WI38 (cell line): ENCODE data around the gene CORO6.

ENCODE experiments used
- H3K4me3 ChIP-seq: 2 replicates; pipeline ENCODE4 v1.5.1; 2011; ENCODE audit warnings: low read depth, mild to moderate bottlenecking, control low read depth, low read length
- CTCF ChIP-seq: IDR thresholded peaks from 2 replicates; pipeline ENCODE4 v1.5.1; 2012; ENCODE audit warnings: low read depth, mild to moderate bottlenecking, control low read depth, low read length

Gene CORO6

GRCh38 chr17:29622337-29623282 is at the start of gene CORO6:
Gene CORO6, minus strand, starts transcription at chr17:29622912. Its CDS starts 1,491 bp downstream, at chr17:29621421.
- no peak for TF ChIP-seq CTCF
- H3K4me3 ChIP-seq = peak within 1 kb of the TSS; percentile 75

GRCh38 chr17:29671661-29672060 is 48.9 kb upstream of the CORO6 start:
- no peak overlapping the region for H3K4me3 ChIP-seq
- TF ChIP-seq CTCF = no peak

- no peak for TF ChIP-seq CTCF
- H3K4me3 ChIP-seq = no peak overlapping the region
Observed at GRCh38 chr17:29669266-29669665, 46.6 kb upstream of the CORO6 start.

GRCh38 chr17:29667969-29668368 is 45.3 kb upstream of the CORO6 start:
- no peak overlapping the region for H3K4me3 ChIP-seq
- no peak for TF ChIP-seq CTCF

GRCh38 chr17:29665481-29665810 is 42.7 kb upstream of the CORO6 start:
- no peak for TF ChIP-seq CTCF
- no peak overlapping the region for H3K4me3 ChIP-seq

GRCh38 chr17:29664743-29665480 is 42.2 kb upstream of the CORO6 start:
- TF ChIP-seq CTCF = no peak
- H3K4me3 ChIP-seq = no peak overlapping the region

GRCh38 chr17:29663155-29663554 is 40.4 kb upstream of the CORO6 start:
- H3K4me3 ChIP-seq = no peak overlapping the region
- TF ChIP-seq CTCF = no peak
